ENCODE results near the gene FRG2B. TPM values are rescaled to one million over a fixed set of nuclear protein-coding genes. Genes with fewer than 3 reads are reported as not detected.
"Not testable (repeated sequence)": the region's sequence is repeated elsewhere in the genome, so short reads cannot be mapped to it uniquely, and the experiment has no call there.

Gene FRG2B
- total RNA-seq, 1 experiment from 2014 or later: not detected

GRCh38 chr10:133647075-133647748 lies 20.6 kb upstream of the FRG2B start:
- H3F3A ChIP-seq (ENCODE audit: low read length, unreplicated experiment); intact Hi-C loops (cut with micrococcal nuclease); H3K4me2 ChIP-seq (ENCODE audit: low read length); H3K27ac ChIP-seq (ENCODE audit: low read length); H3K4me3 ChIP-seq (ENCODE audit: low read length); H3K9me2 ChIP-seq (replicated peaks; ENCODE audit: low read length); H2AFZ ChIP-seq (ENCODE audit: low read length); H3K36me3 ChIP-seq (ENCODE audit: low read depth, low read length); CTCF ChIA-PET; H4K20me1 ChIP-seq (ENCODE audit: low read length); H3K79me2 ChIP-seq (ENCODE audit: low read length); H3K27me3 ChIP-seq (ENCODE audit: low read length); POLR2A ChIA-PET (ENCODE audit: unreplicated experiment); H3K9ac ChIP-seq (ENCODE audit: low read length); BruUV-seq (replicated peaks); H3K4me1 ChIP-seq (ENCODE audit: insufficient read depth, low read length); DNase-seq; H3K9me3 ChIP-seq (ENCODE audit: low read length): not testable (repeated sequence)
- ATAC-seq: peak; percentile 76

GRCh38 chr10:133637846-133638235 lies 11.2 kb upstream of the FRG2B start:
- H3K4me3 ChIP-seq (ENCODE audit: low read length); CTCF ChIA-PET; H3K27ac ChIP-seq (ENCODE audit: low read length); H3K9me2 ChIP-seq (replicated peaks; ENCODE audit: low read length); BruUV-seq (replicated peaks); H3K36me3 ChIP-seq (ENCODE audit: low read depth, low read length); POLR2A ChIA-PET (ENCODE audit: unreplicated experiment); H3K9ac ChIP-seq (ENCODE audit: low read length); H2AFZ ChIP-seq (ENCODE audit: low read length); H3K4me2 ChIP-seq (ENCODE audit: low read length); H3K27me3 ChIP-seq (ENCODE audit: low read length); H3K79me2 ChIP-seq (ENCODE audit: low read length); ATAC-seq; H3K4me1 ChIP-seq (ENCODE audit: insufficient read depth, low read length); H3F3A ChIP-seq (ENCODE audit: low read length, unreplicated experiment); H4K20me1 ChIP-seq (ENCODE audit: low read length); H3K9me3 ChIP-seq (ENCODE audit: low read length); DNase-seq; intact Hi-C loops (cut with micrococcal nuclease): not testable (repeated sequence)

- H3K9ac ChIP-seq (ENCODE audit: low read length); H3K4me3 ChIP-seq (ENCODE audit: low read length); BruUV-seq (replicated peaks); H3K9me3 ChIP-seq (ENCODE audit: low read length); H3K36me3 ChIP-seq (ENCODE audit: low read depth, low read length); intact Hi-C loops (cut with micrococcal nuclease); H3K27ac ChIP-seq (ENCODE audit: low read length); H3F3A ChIP-seq (ENCODE audit: low read length, unreplicated experiment); POLR2A ChIA-PET (ENCODE audit: unreplicated experiment); H3K4me1 ChIP-seq (ENCODE audit: insufficient read depth, low read length); H3K9me2 ChIP-seq (replicated peaks; ENCODE audit: low read length); DNase-seq; H2AFZ ChIP-seq (ENCODE audit: low read length); H3K4me2 ChIP-seq (ENCODE audit: low read length); H3K27me3 ChIP-seq (ENCODE audit: low read length); H4K20me1 ChIP-seq (ENCODE audit: low read length); H3K79me2 ChIP-seq (ENCODE audit: low read length); CTCF ChIA-PET: not testable (repeated sequence)
- ATAC-seq: peak; percentile 64
Observed at GRCh38 chr10:133637202-133637845, 10.7 kb upstream of the FRG2B start.

GRCh38 chr10:133630723-133631249 lies 4.2 kb upstream of the FRG2B start:
- not testable (repeated sequence) for H2AFZ ChIP-seq (ENCODE audit: low read length); H3K9me2 ChIP-seq (replicated peaks; ENCODE audit: low read length)

GRCh38 chr10:133622544-133622943 lies 4.1 kb downstream of the FRG2B start:
- H3K4me3 ChIP-seq (ENCODE audit: low read length); H3K9me2 ChIP-seq (replicated peaks; ENCODE audit: low read length); H3K36me3 ChIP-seq (ENCODE audit: low read depth, low read length); POLR2A ChIA-PET (ENCODE audit: unreplicated experiment); H3K27me3 ChIP-seq (ENCODE audit: low read length); H4K20me1 ChIP-seq (ENCODE audit: low read length); H3K79me2 ChIP-seq (ENCODE audit: low read length); DNase-seq; ATAC-seq; H2AFZ ChIP-seq (ENCODE audit: low read length); intact Hi-C loops (cut with micrococcal nuclease); H3K9ac ChIP-seq (ENCODE audit: low read length); H3K27ac ChIP-seq (ENCODE audit: low read length); H3K4me1 ChIP-seq (ENCODE audit: insufficient read depth, low read length); BruUV-seq (replicated peaks); CTCF ChIA-PET; H3K9me3 ChIP-seq (ENCODE audit: low read length); H3K4me2 ChIP-seq (ENCODE audit: low read length); H3F3A ChIP-seq (ENCODE audit: low read length, unreplicated experiment): not testable (repeated sequence)

More at GRCh38 chr10:133630723-133631249, 4.2 kb upstream of the FRG2B start:
- H3K79me2 ChIP-seq (ENCODE audit: low read length); H3K9me3 ChIP-seq (ENCODE audit: low read length); H3K27ac ChIP-seq (ENCODE audit: low read length); H3K9ac ChIP-seq (ENCODE audit: low read length); H4K20me1 ChIP-seq (ENCODE audit: low read length); H3K36me3 ChIP-seq (ENCODE audit: low read depth, low read length); H3K27me3 ChIP-seq (ENCODE audit: low read length); H3K4me2 ChIP-seq (ENCODE audit: low read length); H3K4me1 ChIP-seq (ENCODE audit: insufficient read depth, low read length); DNase-seq; H3K4me3 ChIP-seq (ENCODE audit: low read length); ATAC-seq; POLR2A ChIA-PET (ENCODE audit: unreplicated experiment); CTCF ChIA-PET; BruUV-seq (replicated peaks); intact Hi-C loops (cut with micrococcal nuclease); H3F3A ChIP-seq (ENCODE audit: low read length, unreplicated experiment): not testable (repeated sequence)
